HG03064 (cell line): ENCODE measurements around the gene GHDC.

Experiments used
- ATAC-seq: cut with Tn5 transposase; IDR thresholded peaks from one replicate; pipeline ENCODE4 v1.9.1; 2021; ENCODE audit warnings: low read depth; ENCODE audit not compliant: unreplicated experiment

GHDC gene

GRCh38 chr17:42183741-42184711, 10.3 kb downstream of the GHDC start:
- no peak for ATAC-seq

- ATAC-seq = no peak
These were observed 11.2 kb downstream of the GHDC start for GRCh38 chr17:42182927-42183734.

DNA sequence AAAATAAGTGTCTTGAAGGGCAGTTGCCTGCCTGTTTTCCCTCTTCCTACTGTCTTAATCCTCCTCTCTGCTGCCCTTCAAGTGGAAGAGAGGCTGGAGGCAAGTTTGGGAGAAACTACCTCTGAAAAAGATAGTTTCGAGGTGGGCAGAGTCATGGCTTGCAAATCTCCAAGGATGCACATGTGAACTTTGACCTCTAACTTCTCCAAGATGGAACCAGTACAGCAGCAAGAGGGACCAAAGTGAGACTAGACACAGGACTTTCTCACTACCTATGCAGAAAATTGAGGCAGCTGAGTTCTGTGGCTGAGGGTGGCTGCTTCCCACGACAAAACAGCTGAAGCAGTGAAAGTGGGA, 12.5 kb downstream of the GHDC start:
- no peak for ATAC-seq

GRCh38 chr17:42180922-42181850, 13.1 kb downstream of the GHDC start, which contains the start of gene KCNH4:
KCNH4 (minus strand) TSS chr17:42181142; CDS start chr17:42180945, 197 bp downstream.
- ATAC-seq = no peak

GRCh38 chr17:42180411-42180921, 13.8 kb downstream of the GHDC start:
- ATAC-seq = no peak

DNA sequence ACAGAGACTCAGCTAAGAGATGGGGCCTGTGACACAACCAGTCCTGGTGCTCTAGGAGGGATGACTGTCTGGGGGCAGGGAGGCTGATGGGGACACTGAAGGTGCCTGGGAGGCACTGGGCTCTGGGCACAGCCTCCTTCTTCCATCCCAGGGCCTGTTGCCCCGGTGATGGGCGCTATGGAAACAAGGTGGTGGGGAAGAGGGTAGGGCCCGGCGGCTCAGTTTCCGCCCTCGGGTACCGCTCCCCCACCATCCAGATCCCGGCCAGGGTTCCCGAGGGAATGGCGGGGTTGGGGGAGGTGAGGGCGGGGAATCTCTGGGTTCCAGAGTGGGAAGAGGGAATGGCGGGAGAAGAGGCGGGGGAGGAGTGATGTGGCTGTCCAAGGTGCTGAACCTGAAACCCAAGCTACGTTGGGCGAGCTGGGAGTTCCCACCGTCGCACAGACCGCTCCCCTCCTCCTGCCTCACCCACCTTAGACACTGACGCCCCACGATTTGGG, 14.3 kb downstream of the GHDC start:
- ATAC-seq = no peak

DNA sequence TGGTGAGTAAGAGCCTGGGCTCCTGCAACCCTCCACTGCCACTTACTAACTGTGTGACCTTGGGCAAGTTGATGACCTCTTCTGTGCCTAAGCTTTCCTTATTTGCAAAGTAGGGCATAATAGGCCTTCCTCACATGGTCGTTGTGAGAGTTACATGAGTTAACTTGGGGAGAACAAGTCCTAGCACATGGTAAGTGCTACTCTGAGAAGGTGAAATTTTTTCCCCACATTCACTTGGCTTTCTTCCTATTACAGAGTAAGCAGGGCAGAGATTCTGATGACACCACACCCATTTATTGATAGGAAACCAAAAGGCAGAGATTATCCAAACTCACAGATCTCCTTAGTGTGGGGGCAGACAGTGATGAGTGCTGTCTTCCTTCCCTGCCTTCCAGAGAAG, 15.0 kb downstream of the GHDC start:
- no peak for ATAC-seq

GRCh38 chr17:42178817-42179216, 15.5 kb downstream of the GHDC start:
- no peak for ATAC-seq

DNA sequence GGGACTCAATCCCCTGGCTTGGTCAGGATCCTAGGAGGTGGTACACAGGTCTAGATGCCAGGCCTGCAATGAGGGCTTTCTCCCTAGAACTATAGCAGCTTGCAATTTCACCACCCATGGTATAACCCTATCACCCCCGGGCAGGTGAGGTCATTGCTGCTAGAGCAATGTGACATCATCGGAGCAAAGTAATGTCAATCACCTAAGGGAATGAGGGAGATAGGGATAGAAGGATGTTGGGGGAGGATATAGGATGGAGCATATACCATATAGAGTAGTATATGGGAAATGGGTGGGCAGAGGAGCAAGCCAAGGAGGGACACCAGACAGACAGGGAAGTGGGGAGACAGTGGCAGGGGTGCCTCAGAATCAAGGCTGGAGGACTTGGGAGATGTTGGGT, 16.6 kb downstream of the GHDC start:
- ATAC-seq = no peak

- ATAC-seq = no peak
These were observed 20.0 kb downstream of the GHDC start for GRCh38 chr17:42174126-42174783.

DNA sequence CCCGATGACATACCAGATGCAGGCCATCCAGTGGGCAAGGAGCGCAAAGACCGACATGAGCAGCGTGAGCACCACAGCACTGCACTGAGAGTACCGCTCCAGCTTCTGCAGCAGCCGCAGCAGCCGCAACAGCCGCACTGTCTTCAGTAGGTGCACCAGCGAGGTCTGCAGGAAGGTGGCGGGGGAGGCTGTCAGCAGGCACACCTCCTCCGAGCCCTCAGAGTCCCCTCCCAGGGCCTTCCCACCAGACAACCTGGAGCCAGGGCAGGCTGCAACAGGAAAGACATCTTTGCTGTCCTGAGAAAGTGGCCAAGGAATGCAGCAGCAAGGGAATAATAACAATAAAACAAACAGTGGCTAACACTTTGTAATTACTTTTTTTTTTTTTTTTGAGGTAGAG, 22.5 kb downstream of the GHDC start:
- no peak for ATAC-seq

DNA sequence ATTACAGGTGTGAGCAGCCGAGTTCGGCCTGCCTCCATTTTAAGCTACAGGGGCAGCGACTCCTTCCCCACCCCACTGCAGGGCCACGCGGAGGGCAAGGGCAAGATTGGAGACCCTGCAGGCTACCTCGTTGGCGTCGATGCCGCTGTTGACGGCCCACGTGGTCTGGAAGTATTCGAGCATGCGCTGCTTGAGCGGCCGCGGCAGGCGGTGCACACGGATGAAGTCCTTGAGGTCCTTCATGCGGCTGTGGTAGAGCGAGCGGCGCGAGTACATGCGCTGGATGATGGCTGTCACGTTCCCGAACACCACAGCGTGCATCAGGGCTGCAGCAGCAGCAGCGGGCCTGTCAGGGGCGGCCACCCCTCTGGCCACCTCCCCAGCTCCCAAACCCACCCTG, 24.9 kb downstream of the GHDC start:
- ATAC-seq = no peak

DNA sequence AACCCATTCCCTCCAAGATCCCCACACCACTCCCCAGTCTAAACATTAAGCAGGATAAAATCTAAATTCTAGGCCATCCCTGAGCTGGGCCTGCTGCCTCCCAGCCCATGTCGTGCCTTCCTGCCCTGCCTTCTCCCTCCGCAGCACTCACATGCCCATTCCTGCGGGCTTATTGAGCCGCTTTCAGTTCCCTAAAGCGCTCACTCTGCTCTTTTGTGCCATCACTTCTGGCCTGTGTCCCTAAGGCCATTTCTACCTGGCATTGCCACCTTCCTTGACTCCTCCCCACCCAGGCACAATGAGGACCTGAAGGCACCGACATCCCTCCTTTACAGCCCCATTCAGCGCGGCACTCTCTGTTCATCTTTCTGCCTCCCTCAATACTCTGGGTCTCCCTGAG, 26.5 kb downstream of the GHDC start:
- no peak for ATAC-seq

GRCh38 chr17:42166196-42166763, 28.0 kb downstream of the GHDC start:
- ATAC-seq = no peak

- no peak for ATAC-seq
These were observed 28.5 kb downstream of the GHDC start for GRCh38 chr17:42165751-42166150.

- no peak for ATAC-seq
These were observed 30.4 kb downstream of the GHDC start for GRCh38 chr17:42163696-42164407.

- ATAC-seq = no peak
These were observed 31.2 kb downstream of the GHDC start for GRCh38 chr17:42163113-42163512.

GRCh38 chr17:42160531-42160910, 33.8 kb downstream of the GHDC start:
- ATAC-seq = no peak
